IMR-90 (cell line): Measurements from ENCODE around the gene BZW2. TPM values are rescaled to one million over a fixed set of nuclear protein-coding genes. Genes with fewer than 3 reads are reported as not detected.

Experiments used
- ATAC-seq: fragments of 200-7000 bp; cut with Tn5 transposase; 2 replicates; pipeline ENCODE4 v1.9.1; 2020; ENCODE audit warnings: low read depth, mild to moderate bottlenecking, moderate library complexity
- BruUV-seq: library from RNA; stranded (reverse); fragments of 400-500 nt; replicated peaks from 2 replicates; lab custom pipeline; 2021; lab: Mats Ljungman, UMichigan
- CTCF ChIA-PET: fragments of 300-600 bp; formaldehyde crosslinking; extraction: SDS; loops from one replicate; lab custom pipeline; 2021; ENCODE audit warnings: antibody characterized with exemption; lab: Yijun Ruan, JAX
- POLR2A ChIA-PET: fragments of 300-600 bp; sonication (Branson Sonifier 250); formaldehyde crosslinking; loops from one replicate; lab custom pipeline; 2022; ENCODE audit warnings: antibody characterized with exemption; ENCODE audit not compliant: unreplicated experiment; lab: Charles Lee
- DNase-seq: peaks from one replicate; pipeline ENCODE4 v3.0.0; 2013
- H2AFZ ChIP-seq: replicated peaks from 2 replicates; pipeline ENCODE3; 2013; ENCODE audit warnings: low read length, mild to moderate bottlenecking; ENCODE audit not compliant: poor library complexity
- H2AK5ac ChIP-seq: 2 replicates; pipeline ENCODE4 v1.6.1; 2013; ENCODE audit warnings: low read depth, low read length, inconsistent platforms
- H2AK9ac ChIP-seq: replicated peaks from 2 replicates; pipeline ENCODE3; 2013; ENCODE audit warnings: mild to moderate bottlenecking, low read depth, low read length, moderate library complexity; ENCODE audit not compliant: poor library complexity
- H2BK120ac ChIP-seq: 2 replicates; pipeline ENCODE4 v1.6.1; 2013; ENCODE audit warnings: low read depth, low read length, inconsistent platforms
- H2BK15ac ChIP-seq: 3 replicates; pipeline ENCODE4 v1.6.1; 2013; ENCODE audit warnings: low read depth, low read length, inconsistent platforms
- H2BK20ac ChIP-seq: 2 replicates; pipeline ENCODE4 v1.6.1; 2013; ENCODE audit warnings: low read depth, mild to moderate bottlenecking, inconsistent platforms, low read length, moderate library complexity
- H2BK5ac ChIP-seq: 2 replicates; pipeline ENCODE4 v1.6.1; 2013; ENCODE audit warnings: mild to moderate bottlenecking, low read depth, low read length, inconsistent platforms; ENCODE audit not compliant: poor library complexity, severe bottlenecking
- H3K14ac ChIP-seq: replicated peaks from 2 replicates; pipeline ENCODE4 v1.6.1; 2013; ENCODE audit warnings: low read depth, low read length, inconsistent platforms
- H3K18ac ChIP-seq: 2 replicates; pipeline ENCODE4 v1.6.1; 2013; ENCODE audit warnings: low read depth, low read length, control low read depth
- H3K23ac ChIP-seq: 2 replicates; pipeline ENCODE4 v1.6.1; 2013; ENCODE audit warnings: low read depth, low read length, inconsistent platforms
- H3K27ac ChIP-seq: 2 replicates; pipeline ENCODE4 v1.5.1; 2013; ENCODE audit warnings: mild to moderate bottlenecking, control low read depth, low read length; ENCODE audit not compliant: insufficient read depth
- H3K27me3 ChIP-seq: 2 replicates; pipeline ENCODE4 v1.6.1; 2013; ENCODE audit warnings: low read length; ENCODE audit not compliant: control insufficient read depth, insufficient read depth
- H3K36me3 ChIP-seq: 2 replicates; pipeline ENCODE4 v1.6.1; 2013; ENCODE audit warnings: low read length, mixed read lengths; ENCODE audit not compliant: control insufficient read depth, insufficient read depth
- H3K4ac ChIP-seq: 2 replicates; pipeline ENCODE4 v1.6.1; 2013; ENCODE audit warnings: low read depth, low read length, inconsistent platforms
- H3K4me1 ChIP-seq: 2 replicates; pipeline ENCODE4 v1.6.1; 2013; ENCODE audit warnings: low read length, mixed read lengths; ENCODE audit not compliant: control insufficient read depth, insufficient read depth
- H3K4me2 ChIP-seq: 2 replicates; pipeline ENCODE4 v1.6.1; 2013; ENCODE audit warnings: low read depth, mild to moderate bottlenecking, control low read depth, low read length, moderate library complexity
- H3K4me3 ChIP-seq: 2 replicates; pipeline ENCODE4 v1.5.1; 2013; ENCODE audit warnings: low read depth, mild to moderate bottlenecking, control low read depth, low read length, moderate library complexity; ENCODE audit not compliant: insufficient read depth
- H3K56ac ChIP-seq: 2 replicates; pipeline ENCODE4 v1.6.1; 2013; ENCODE audit warnings: low read length, inconsistent platforms; ENCODE audit not compliant: insufficient read depth; ENCODE audit errors: extremely low read depth
- H3K79me1 ChIP-seq, 2 experiments: 2 replicates each; pipeline ENCODE4 v1.6.1; 2013; ENCODE audit warnings: low read length in 2 of 2, inconsistent platforms in 1 of 2, low read depth in 1 of 2
- H3K9ac ChIP-seq: 2 replicates; pipeline ENCODE4 v1.6.1; 2013; ENCODE audit warnings: low read depth, low read length, control low read depth
- H3K9me1 ChIP-seq: 2 replicates; pipeline ENCODE4 v1.6.1; 2013; ENCODE audit warnings: low read length, inconsistent platforms; ENCODE audit not compliant: insufficient read depth
- H3K9me3 ChIP-seq: 2 replicates; pipeline ENCODE4 v1.6.1; 2013; ENCODE audit warnings: low read length; ENCODE audit not compliant: control insufficient read depth, insufficient read depth
- H4K20me1 ChIP-seq: 2 replicates; pipeline ENCODE4 v1.6.1; 2013; ENCODE audit warnings: low read length, inconsistent platforms; ENCODE audit not compliant: insufficient read depth
- H4K5ac ChIP-seq: 2 replicates; pipeline ENCODE4 v1.6.1; 2013; ENCODE audit warnings: mild to moderate bottlenecking, low read depth, low read length, control low read depth
- H4K8ac ChIP-seq, 2 experiments: 2 replicates each; pipeline ENCODE4 v1.6.1; 2013; ENCODE audit warnings: low read depth in 2 of 2, low read length in 2 of 2, control low read depth in 1 of 2, inconsistent platforms in 1 of 2
- H4K91ac ChIP-seq: 2 replicates; pipeline ENCODE4 v1.6.1; 2013; ENCODE audit warnings: low read depth, low read length, inconsistent platforms; ENCODE audit not compliant: insufficient read depth
- CHD1 ChIP-seq: IDR thresholded peaks from 2 replicates; pipeline ENCODE4 v1.6.1; 2012; ENCODE audit warnings: low read depth, low read length, improper control_type of control experiment
- ELK1 ChIP-seq: fragments of 150-350 bp; IDR thresholded peaks from 2 replicates; pipeline ENCODE4 v1.6.1; 2016; ENCODE audit warnings: low read depth, mild to moderate bottlenecking, low read length, moderate library complexity, borderline replicate concordance
- FOS ChIP-seq: fragments of 150-350 bp; IDR thresholded peaks from 2 replicates; pipeline ENCODE4 v1.6.1; 2016; ENCODE audit warnings: low read depth, low read length
- MAFK ChIP-seq: IDR thresholded peaks from 2 replicates; pipeline ENCODE4 v1.6.1; 2012; ENCODE audit warnings: low read depth, low read length, improper control_type of control experiment
- MXI1 ChIP-seq: IDR thresholded peaks from 2 replicates; pipeline ENCODE4 v1.6.1; 2012; ENCODE audit warnings: low read depth, mild to moderate bottlenecking, low read length, moderate library complexity, borderline replicate concordance
- SMC3 ChIP-seq: fragments of 150-350 bp; IDR thresholded peaks from 2 replicates; pipeline ENCODE4 v1.6.1; 2016; ENCODE audit warnings: low read depth, mild to moderate bottlenecking, antibody characterized with exemption, low read length, moderate library complexity
- WGBS, 2 experiments: methylation state at CpG; one replicate each; pipeline versions ENCODE4 v1.1.5 to v1.1.7; 2013; ENCODE audit warnings: missing lambda C conversion rate in 2 of 2; ENCODE audit not compliant: insufficient read length in 1 of 2; ENCODE audit errors: extremely low coverage in 2 of 2; 5-methylcytosine and 5-hydroxymethylcytosine counted together
- dilution Hi-C: fragments of 300-500 bp; cut with HindIII; formaldehyde crosslinking; loops from one replicate; pipeline ENCODE4 v1.14.3; 2018; ENCODE audit warnings: low sequenced_read_pairs; ENCODE audit not compliant: unreplicated experiment
- in situ Hi-C: fragments of 300-500 bp; cut with MboI; formaldehyde crosslinking; loops from 3 replicates; pipeline ENCODE4 v1.14.3; 2019; ENCODE audit warnings: low sequenced_read_pairs, inconsistent platforms, mixed read lengths
- intact Hi-C: fragments of 100-400 bp; cut with micrococcal nuclease; formaldehyde crosslinking; loops from 2 replicates; pipeline ENCODE4 v1.10.0; 2022
- polyA plus RNA-seq, 3 experiments: library from polyadenylated mRNA; depleted of rRNA; stranded (reverse); fragments of >200 nt; gene quantifications; 2 replicates each; pipeline ENCODE4 v1.2.3, GENCODE V29; 2012; ENCODE audit warnings: low replicate concordance in 1 of 3
- total RNA-seq: library from RNA; depleted of rRNA; stranded (reverse); fragments of >200 nt; gene quantifications from 2 replicates; pipeline ENCODE4 v1.2.3, GENCODE V29; 2012

BZW2 gene
- total and polyA plus RNA-seq, 2 of the 4 experiments (the other 2 are of a cell fraction), result 58.1 to 92.9 TPM

- BruUV-seq, result no TSS peak
- WGBS, 2 experiments, result 83% methylated on average over 2 of the region's 7 CpGs; no CpG with 5 or more reads in 1 of the 2 experiments
- H3K23ac ChIP-seq, result no peak overlapping the region
- no peak overlapping the region for H3K4me3 ChIP-seq
- H4K8ac ChIP-seq, result no peak overlapping the region
- no peaks in the 10 kb centered on the region for H4K20me1 ChIP-seq
- H3K9me1 ChIP-seq, result no peaks in the 10 kb centered on the region
- no peak overlapping the region for H3K56ac ChIP-seq
- H3K4me2 ChIP-seq, result no peak overlapping the region
- dilution Hi-C loops (no loop called here), in situ Hi-C loops (no loop called here), intact Hi-C loops (no loop called here)
- POLR2A ChIA-PET, result no interaction called here
- H3K4me1 ChIP-seq, result no peaks in the 10 kb centered on the region
- H3K27me3 ChIP-seq, result no peaks in the 10 kb centered on the region
- no peak for DNase-seq
- no peak for TF ChIP-seq FOS
- TF ChIP-seq MAFK, result no peak
- TF ChIP-seq ELK1, result no peak
- no peak for TF ChIP-seq MXI1
- no peak for TF ChIP-seq SMC3
- no peak for TF ChIP-seq CHD1
- H3K4ac ChIP-seq, result no peak overlapping the region
- CTCF ChIA-PET, result no interaction called here
- no peak overlapping the region for H2BK120ac ChIP-seq
- H2BK20ac ChIP-seq, result no peak overlapping the region
- no peak overlapping the region for H4K91ac ChIP-seq
- H2BK5ac ChIP-seq, result no peak overlapping the region
- H3K18ac ChIP-seq, result no peak overlapping the region
- H4K5ac ChIP-seq, result no peak overlapping the region
- no peak for ATAC-seq
- no peaks in the 10 kb centered on the region for H3K79me1 ChIP-seq
- no peaks in the 10 kb centered on the region for H3K36me3 ChIP-seq
- H3K27ac ChIP-seq, result no peak overlapping the region
- H3K14ac ChIP-seq, result no peak overlapping the region
- H3K9ac ChIP-seq, result no peak overlapping the region
- H3K9me3 ChIP-seq, result no peaks in the 10 kb centered on the region
- no peak overlapping the region for H2BK15ac ChIP-seq
- H2AFZ ChIP-seq, result no peak overlapping the region
- H2AK9ac ChIP-seq, result no peak overlapping the region
- H2AK5ac ChIP-seq, result no peak overlapping the region
Measured at GRCh38 chr7:16734148-16734726, 88.3 kb downstream of the BZW2 start.
